ENCODE results near the gene BIRC2. TPM values are rescaled to one million over a fixed set of nuclear protein-coding genes. Genes with fewer than 3 reads are reported as not detected.
"Not testable (repeated sequence)": the region's sequence is repeated elsewhere in the genome, so short reads cannot be mapped to it uniquely, and the experiment has no call there.

The BIRC2 gene
- 20.8 TPM for total RNA-seq

DNA sequence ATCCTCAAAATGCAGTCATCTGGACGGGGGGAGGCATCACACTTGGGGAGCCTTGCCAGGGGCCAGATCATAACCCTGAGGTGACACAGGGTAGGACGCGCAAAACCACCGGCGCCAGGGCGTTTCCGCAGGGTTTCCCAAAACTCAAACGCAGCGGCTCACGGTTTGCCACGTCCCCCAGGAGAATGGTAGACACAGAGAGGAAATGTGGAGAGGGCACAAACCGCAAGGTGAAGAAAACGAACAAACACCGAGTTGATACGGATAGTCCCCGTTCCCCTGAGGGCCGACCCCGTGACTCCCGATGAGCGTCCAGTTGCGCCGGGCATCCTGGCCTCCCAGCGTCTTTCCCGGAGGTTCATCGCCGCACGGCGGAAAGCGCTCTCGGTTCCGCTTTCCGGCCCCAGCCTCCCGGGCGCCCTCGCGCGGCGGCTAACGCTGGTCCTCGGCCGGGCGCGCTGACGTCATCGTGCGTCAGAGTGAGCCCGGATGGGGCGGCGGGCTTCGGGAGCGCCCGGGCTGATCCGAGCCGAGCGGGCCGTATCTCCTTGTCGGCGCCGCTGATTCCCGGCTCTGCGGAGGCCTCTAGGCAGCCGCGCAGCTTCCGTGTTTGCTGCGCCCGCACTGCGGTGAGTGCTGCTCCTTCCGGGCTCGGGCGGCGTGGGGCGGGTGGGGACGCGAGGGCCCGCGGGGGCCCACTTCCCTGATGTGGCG, at the start of gene BIRC2:
TSS of gene BIRC2 (plus strand) at position 467 of the 714 bp plus-strand sequence. CDS start 2,641 bp downstream, outside the sequence.
- DNase-seq (ENCODE audit: low spot score): peak; percentile 97
- ATAC-seq: peak; percentile 96

DNA sequence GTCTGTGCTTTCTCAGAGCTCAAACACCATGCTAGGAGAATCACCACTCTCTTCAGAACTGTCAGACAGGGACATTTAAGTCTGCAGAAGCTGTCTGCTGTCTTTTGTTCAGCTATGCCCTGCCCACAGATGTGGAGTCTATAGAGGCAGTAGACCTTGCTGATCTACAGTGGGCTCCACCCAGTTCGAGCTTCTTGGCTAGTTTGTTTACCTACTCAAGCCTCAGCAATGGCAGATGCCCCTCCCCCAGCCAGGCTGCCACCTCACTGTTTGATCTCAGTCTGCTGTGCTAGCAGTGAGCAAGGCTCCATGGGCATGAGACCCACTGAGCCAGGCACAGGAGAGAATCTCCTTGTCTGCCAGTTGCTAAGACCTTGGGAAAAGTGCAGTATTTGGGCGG, 46.2 kb upstream of the BIRC2 start:
- not testable (repeated sequence) for DNase-seq (ENCODE audit: low spot score); ATAC-seq

DNA sequence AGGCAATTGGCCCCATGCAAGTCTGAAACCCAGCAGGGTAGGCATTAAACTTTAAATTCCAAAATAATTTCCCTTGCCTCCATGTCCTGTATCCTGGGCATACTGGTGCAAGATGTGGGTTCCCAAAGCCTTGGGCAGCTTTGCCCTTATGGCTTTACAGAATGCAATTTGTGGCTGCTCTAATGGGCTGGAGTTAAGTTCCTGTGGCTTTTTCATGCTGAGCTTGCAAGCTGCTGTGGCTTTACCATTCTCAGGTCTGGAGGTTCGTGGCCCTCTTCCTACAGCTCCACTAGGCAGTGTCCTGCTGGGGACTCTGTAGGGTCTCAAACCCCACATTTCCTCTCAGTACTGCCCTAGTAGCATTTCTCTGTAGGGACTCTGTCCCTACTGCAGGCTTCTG, 44.8 kb upstream of the BIRC2 start:
- DNase-seq (ENCODE audit: low spot score) (no peak), ATAC-seq (no peak)

DNA sequence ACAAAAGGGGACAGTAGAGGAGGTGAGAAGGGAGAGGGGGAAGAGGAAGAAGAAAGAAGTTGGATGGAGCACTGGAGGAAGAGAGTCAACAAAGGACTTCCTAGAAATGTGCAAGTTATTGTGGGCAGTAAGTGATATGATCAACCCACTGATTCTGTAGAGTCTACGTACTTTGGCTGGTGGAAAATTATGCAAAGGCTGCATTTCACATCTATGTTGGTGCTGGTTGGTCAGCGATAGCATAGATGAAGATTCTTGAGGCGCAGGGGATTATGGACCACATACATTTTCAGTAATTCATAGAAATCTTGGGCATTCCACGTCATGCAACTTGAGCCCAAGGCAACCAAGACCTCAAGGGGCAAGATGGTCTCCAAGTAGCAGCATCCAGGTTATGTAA, 42.3 kb upstream of the BIRC2 start:
- DNase-seq (ENCODE audit: low spot score): no peak
- ATAC-seq: no peak

DNA sequence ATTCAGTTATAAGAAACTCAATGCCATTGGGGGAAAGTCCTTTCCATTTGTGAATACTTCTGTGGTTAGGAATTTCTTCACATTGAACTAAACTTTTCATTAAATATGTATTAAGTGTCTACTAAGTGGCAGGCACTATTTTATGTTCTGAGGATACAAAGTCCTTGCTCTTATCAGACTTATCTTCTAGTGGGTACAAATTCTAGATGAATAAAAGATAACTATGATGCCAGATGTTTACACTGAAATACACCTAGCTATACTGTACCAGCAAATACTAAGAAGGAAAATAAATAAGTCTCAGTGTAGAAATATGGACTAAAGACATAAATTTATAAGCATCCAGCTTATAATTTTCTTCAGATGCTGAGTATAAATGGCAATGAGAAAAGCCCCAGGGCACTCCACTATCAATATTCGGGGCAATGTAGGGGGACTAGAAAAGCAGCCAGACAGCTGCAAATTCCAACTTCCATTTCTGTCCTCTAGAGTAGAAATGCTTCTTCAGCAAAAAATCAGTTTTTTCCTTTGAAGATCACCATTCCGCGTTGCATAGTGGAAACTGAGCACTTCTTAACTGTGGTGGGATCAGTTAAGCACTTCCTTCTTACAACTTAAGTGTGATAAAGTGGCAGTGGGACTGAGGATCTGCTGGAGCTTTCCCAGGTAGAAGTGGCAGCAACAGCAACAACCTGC, 41.5 kb upstream of the BIRC2 start:
- ATAC-seq (no peak), DNase-seq (ENCODE audit: low spot score) (no peak)

DNA sequence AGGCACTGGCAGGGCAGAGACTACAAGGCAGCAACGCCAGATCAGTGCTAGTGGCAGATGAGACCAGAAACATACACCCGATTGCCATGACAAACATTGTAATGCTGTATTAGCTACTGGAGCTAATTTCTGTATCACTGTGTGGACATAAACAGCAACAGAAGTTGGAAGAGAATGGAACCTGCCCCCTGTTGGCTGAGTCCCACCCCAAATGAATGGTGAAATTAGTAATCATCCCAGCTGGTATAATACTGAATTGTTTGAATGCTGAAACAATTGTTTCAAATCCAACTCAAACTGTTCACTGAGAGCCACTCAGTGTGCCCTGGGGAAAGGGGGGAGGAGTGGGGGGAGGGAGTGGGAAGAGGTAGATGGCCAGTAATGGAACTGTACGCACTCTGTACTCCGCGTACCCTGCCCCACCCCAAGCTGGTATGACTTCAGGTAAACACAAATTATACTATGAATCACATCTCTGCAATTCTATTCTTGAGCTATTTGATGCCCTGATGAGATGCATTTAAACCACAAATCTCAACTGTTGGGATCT, 40.9 kb upstream of the BIRC2 start:
- ATAC-seq (no peak), DNase-seq (ENCODE audit: low spot score) (no peak)

DNA sequence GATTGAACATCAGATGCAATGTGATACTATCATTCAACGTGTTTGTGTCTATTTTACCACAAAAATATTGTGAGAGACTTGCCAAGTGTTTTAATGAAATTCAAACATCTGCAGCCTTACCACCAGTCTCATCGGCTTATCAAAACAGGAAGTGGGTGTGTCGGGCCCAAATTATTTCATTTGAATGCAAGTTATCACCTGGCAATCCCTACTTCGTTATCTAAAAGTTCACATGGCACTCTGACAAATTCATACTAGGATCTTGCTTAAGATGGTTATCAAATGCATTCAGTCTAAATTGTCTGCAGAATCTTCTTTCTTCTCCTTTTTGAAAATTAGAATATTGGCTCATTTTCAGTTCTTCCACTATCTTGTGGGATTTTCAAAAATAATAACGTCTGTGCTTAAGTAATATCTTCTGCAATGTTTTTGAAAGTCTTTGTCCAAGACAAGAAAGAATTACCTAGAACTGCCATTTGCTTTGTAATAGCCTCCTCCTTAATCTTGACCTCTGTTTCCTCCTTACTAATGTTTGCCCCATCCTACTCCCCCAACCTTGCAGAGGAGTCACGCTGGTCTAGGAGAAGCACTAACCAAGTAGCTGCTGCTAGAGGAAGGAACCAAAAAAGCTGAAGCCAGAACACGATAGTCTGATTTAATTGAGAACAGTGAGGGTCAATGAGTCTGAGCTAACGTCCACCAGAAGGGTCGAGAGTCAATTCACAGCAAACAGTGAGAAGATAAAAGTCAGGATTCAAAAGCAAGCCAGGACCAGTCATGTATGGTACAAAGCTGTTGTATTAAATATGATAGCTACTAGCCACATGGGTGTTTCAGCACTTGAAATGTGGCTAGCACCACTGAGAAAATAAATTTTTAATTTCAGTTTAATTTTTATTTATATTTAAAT, 39.9 kb upstream of the BIRC2 start:
- no peak for DNase-seq (ENCODE audit: low spot score)
- no peak for ATAC-seq

DNA sequence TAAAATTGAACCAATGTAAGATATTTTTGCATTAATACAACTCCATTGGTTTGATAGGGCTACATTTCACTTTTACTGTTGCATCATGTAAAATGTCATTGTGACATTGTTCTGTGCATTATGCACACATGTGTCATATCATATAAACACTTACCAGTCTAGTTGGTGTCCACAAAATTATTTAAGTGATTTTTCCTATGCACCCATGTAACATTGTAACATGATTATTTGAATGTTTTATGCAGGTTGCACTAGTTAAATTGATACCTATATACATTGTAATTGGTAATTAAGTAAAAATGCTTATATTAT, 39.3 kb upstream of the BIRC2 start:
- ATAC-seq: no peak
- DNase-seq (ENCODE audit: low spot score): no peak

DNA sequence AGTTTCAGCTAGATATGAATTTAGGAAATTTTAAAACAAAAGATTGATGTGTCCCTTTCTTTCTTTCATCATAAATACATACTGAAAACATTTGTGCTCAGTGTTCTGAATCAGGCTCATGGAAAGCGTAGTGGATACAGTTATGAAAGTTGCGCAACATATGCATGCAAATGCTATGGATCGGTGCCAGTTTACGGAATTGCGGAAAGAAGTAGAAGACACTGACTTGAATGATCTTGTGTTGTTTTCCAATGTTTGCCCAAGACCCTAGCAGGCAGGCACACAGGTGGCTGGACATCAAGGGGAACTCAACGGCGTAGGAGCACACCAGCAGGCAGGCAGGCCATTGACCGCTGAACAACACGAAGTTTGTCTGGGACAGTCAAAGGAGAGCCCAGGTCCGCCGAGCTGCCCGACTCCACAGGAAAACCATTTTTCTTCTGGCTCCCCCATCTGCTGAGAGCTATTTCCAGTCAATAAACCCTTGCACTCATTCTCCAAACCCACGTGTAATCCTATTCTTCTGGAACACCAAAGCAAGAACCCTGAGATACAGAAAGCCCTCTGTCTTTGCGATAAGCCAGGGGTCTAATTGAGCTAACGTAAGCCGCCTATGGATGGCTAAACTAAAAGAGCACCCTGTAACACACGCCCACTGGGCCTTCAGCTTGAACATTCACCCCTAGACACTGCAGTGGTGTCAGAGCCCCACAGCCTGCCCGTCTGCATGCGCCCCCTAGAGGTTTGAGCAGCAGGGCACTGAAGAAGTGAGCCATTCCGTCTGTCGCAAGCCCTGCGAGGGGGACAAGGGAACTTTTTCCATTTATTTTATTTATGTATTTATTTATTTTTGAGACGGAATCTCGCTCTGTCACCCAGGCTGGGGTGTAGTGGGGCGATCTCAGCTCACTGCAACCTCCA, 37.1 kb upstream of the BIRC2 start:
- DNase-seq (ENCODE audit: low spot score) (no peak), ATAC-seq (no peak)

DNA sequence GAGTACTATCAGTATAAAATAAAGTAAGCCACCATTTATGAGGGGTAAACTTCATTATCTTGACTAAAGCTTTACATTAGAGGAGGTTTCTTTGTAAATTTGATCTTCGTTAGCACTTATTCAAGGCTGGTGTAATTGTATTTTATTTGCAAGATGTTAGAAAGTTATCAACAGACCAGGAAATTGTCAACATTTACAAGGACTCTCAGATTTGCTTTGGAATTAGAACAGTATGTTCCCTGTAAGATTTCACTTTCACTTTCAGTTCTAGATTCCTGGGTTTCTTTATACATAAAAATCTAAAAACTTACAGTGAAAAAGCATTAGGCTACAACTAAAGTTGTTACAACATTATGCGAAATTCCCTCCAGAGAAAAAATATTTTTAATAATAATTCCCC, 34.3 kb upstream of the BIRC2 start:
- DNase-seq (ENCODE audit: low spot score): no peak
- peak; percentile 15 for ATAC-seq

DNA sequence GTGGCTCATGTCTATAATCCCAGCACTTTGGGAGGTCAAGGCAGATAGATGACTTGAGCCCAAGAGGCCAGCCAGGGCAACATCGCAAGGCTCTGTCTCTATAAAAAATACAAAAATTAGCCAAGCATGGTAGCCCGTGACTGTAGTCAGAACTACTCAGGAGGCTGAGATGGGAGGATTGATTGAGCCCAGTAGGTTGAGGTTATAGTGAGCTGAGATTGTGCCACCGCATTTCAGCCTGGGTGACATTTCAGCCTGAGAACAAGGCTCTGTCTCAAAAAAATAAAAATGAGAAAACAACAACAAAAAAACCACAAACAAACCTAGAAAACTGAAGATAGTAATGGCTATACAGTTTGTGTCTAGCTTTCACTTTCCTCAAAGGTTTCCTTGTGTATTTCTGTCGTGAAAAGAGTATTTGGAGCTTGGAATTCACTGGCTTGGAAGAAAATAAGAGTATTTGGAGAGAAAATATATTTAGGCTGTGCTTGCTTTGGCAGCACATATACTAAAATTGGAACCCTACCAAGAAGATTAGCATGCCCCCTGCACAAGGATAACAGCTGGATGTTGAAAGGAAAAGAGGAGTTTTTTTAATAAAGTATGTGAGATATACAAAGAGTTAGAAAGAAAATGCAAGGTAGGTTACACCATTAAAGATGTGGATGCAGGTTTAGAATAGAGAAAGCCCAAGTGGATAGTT, 33.6 kb upstream of the BIRC2 start:
- no peak for ATAC-seq
- no peak for DNase-seq (ENCODE audit: low spot score)

DNA sequence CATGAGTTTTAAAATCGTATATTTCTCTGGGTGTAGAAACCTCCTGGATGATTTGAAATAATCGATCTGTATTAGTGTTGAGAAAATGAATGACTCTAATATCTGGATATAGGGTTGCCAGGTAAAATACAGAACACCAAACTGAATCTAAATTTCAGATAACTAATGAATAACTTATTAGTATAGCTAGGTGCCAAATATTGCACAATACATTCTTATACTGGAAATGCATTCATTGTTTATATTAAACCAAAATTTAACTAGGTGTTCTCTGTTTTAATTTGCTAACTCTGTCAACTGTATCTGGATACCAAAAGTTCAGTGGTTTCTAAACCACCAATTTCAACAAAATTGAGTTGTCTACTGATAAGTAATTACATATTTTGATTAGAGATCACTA, 32.2 kb upstream of the BIRC2 start:
- no peak for DNase-seq (ENCODE audit: low spot score)
- ATAC-seq: no peak

DNA sequence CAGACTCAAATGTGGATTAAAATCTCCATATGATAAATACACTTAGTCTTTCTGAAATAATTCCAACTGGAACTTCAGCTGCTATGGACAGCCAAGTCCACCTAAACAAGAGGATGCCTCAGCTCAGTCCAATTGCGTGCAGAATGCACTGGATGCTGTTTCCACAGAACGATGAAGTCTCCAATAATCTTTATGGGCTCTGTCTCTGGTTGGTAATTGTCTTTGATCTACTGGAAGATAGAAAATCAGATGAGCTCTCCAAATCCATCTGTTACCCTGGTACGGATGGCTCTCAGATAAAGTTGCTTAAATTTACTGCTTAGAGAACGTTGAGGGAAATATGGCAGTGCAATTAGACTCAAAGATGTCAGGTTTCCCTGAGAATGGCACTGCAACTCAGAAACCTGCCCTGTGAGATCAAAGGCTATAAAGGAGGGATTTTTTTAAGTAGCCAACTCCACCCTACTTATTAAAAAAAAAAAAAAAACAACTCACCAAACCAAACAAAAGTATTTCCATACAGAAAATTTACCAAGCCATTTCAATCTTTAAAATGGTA, 30.6 kb upstream of the BIRC2 start:
- DNase-seq (ENCODE audit: low spot score): no peak
- no peak for ATAC-seq

DNA sequence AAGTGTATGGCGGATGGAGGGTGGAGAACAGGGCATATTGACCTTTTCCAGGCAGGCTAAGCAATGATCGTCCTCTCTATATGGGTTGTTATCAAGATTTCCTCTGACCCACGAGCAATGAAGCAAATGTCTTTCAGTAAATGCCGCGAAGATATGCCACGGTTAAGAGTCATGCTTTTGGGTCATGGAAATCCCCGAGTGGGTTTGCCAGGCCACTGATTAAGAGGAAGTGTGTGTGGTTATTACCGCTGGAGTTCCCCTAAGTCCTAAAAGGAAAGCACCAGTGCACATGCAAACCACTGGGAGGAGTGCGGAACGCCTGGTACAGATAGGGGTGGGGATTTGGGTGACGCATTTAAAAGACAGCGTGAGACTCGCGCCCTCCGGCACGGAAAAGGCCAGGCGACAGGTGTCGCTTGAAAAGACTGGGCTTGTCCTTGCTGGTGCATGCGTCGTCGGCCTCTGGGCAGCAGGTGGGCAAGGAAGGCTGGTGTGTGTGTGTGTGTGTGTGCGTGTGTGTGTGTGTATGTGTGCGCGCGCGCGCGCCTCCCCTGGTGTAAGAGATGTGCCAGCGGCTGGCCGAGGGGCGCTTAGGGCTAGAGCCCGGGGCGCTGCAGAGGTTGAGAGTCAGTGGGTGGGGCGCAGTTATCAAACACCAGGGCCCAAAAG, 29.8 kb upstream of the BIRC2 start, which contains the start of gene BIRC3:
TSS of gene BIRC3 (plus strand) at position 386 of the 669 bp plus-strand sequence. CDS start 7,026 bp downstream, outside the sequence.
- peak; percentile 90 for DNase-seq (ENCODE audit: low spot score)
- peak; percentile 94 for ATAC-seq

DNA sequence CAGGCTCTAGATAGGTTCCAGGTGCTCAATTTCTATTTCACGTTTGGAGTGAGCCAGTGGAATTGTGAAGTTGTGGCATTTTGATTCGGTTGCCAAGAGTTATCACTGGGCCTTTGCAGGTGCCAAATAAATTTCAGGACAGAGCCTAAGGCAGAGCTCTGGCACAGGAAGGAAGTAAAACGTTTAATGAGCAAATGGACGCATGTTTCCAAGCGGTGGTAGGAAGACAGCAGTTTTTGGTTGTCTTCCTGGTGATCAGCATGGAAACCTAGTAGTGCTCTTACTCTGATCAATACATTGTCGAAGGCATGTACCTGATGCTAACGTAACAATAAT, 29.3 kb upstream of the BIRC2 start:
- DNase-seq (ENCODE audit: low spot score): no peak
- no peak for ATAC-seq

DNA sequence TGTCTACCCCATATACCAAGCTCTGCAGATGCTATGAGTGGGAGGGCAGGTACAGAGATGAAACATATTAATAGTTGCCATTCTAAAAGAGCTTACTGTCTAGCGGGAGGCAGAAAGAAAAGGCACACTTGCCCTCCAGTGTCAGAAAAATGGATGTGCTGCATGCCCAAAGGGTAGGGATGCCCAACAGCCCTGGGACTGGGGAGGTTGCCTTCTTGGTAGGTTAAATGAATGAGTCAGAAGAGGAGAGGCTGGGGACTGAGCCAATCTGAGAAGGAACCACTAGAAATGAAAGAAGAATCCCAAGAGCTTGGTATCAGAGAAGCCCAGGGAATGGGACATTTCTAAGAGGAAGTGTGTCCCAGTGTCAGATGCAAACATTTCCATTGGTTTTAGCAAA, 28.5 kb upstream of the BIRC2 start:
- DNase-seq (ENCODE audit: low spot score) (no peak), ATAC-seq (no peak)

DNA sequence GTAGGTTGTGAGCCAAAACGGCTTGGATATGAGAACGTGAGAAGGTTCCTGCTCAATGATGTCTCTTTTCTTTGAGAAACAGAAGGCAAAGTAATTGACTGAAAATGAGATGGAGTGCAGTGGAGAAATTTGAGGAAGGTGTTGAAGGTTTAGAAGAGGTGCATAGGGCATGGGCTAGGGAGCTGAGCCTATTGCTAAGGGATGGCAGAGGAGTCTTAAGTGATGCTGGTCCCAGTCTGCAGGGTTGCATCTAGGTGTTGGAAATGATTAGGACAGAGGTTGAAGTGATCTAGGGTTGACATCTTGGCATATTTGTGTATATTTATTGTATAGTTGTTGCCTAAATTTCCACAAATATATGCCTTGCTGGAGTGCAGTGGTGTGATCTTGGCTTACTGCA, 27.5 kb upstream of the BIRC2 start:
- DNase-seq (ENCODE audit: low spot score): no peak
- no peak for ATAC-seq

DNA sequence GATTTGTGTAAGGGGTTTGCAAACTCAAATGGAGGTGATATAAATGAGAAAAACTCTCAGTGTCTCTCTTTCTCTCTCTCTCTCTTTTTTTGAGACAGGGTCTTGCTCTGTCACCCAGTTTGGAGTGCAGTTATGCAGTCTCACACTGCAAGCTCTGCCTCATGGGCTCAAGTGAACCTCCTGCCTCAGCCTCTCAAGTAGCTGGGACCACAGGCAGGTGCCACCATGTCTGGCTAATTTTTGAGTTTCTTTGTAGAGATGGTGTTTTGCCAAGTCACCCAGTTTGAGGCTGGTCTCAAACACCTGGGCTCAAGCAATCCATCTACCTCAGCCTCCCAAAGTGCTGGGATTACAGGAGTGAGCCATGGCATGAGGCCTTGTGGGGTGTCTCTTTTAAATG, 26.8 kb upstream of the BIRC2 start:
- no peak for DNase-seq (ENCODE audit: low spot score)
- no peak for ATAC-seq

DNA sequence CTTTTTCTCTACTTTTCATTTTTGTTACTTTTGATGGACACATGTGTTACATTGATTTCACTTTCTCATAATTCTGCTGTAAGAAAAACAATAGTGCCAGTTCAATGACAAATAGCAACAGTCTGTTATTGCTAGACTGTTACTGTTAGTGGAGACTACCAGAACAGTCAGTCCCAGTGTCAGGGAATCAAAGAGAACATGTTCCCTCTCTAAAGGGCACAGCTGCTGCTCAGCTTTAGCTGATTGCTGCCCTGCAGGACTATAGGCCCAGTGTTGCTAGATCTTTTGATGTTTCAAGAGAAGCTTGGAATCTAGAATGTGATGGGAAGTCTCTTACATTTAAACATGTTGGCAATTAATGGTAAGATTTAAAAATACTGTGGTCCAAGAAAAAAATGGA, 26.3 kb upstream of the BIRC2 start:
- ATAC-seq (no peak), DNase-seq (ENCODE audit: low spot score) (no peak)
